AG09319 (cell line): Measurements from ENCODE around the gene RTTN.

Source experiments
- DNase-seq: peaks from one replicate; pipeline ENCODE4 v3.0.0-alpha.2; 2010; ENCODE audit warnings: low read depth; ENCODE audit errors: extremely low read depth
- CTCF ChIP-seq: IDR thresholded peaks from 2 replicates; pipeline ENCODE4 v1.5.1; 2011; ENCODE audit warnings: low read depth, mild to moderate bottlenecking, inconsistent platforms, low read length, moderate library complexity

Gene RTTN

GRCh38 chr18:70044632-70045031, 160.9 kb downstream of the RTTN start:
- no peak for TF ChIP-seq CTCF

GRCh38 chr18:70041459-70042050, 163.9 kb downstream of the RTTN start:
- no peak for DNase-seq

More at GRCh38 chr18:70044632-70045031, 160.9 kb downstream of the RTTN start:
- peak; percentile 84 for DNase-seq

GRCh38 chr18:70039186-70039585, 166.3 kb downstream of the RTTN start:
- no peak for TF ChIP-seq CTCF
- DNase-seq = no peak

More at GRCh38 chr18:70041459-70042050, 163.9 kb downstream of the RTTN start:
- no peak for TF ChIP-seq CTCF

- no peak for DNase-seq
- TF ChIP-seq CTCF = no peak
Observed at GRCh38 chr18:70037431-70038061, 167.9 kb downstream of the RTTN start.

GRCh38 chr18:70036771-70037347, 168.6 kb downstream of the RTTN start:
- no peak for DNase-seq
- TF ChIP-seq CTCF = no peak

- no peak for DNase-seq
- TF ChIP-seq CTCF = no peak
Observed at GRCh38 chr18:70036168-70036567, 169.3 kb downstream of the RTTN start.

- DNase-seq = no peak
- TF ChIP-seq CTCF = no peak
Observed at GRCh38 chr18:70031221-70031620, 174.3 kb downstream of the RTTN start.
